ENCODE results near the gene UTP18. TPM values are rescaled to one million over a fixed set of nuclear protein-coding genes. Genes with fewer than 3 reads are reported as not detected.
A peak's percentile ranks its signal among the peaks of the same experiment; 100 is the strongest.

Gene UTP18
- total and polyA plus RNA-seq, 2 of the 8 experiments (the other 6 are each of a cell fraction or from before 2014, with no cell fraction given) = 17.9 to 85.7 TPM

GRCh38 chr17:51244041-51244440 lies 16.3 kb upstream of the UTP18 start:
- H3K36me3 ChIP-seq (ENCODE audit: control insufficient read depth in 2 of 4, insufficient read depth in 4 of 4, low read length in 3 of 4) = peaks cover 0 to 3% (median 0%) of the 10 kb centered on the region in 4 experiments; a peak in 2 of 8 replicates
- no peak overlapping the region for H2BK15ac ChIP-seq (ENCODE audit: low read length)
- H2BK5ac ChIP-seq (ENCODE audit: low read depth, low read length) = peak overlapping the region; percentile 28; the same call in 1 of the 2 replicates
- H2BK12ac ChIP-seq (ENCODE audit: low read depth, low read length) = no peak overlapping the region
- H3K27me3 ChIP-seq (replicated peaks in 1 of 4; ENCODE audit: control insufficient read depth in 3 of 4, extremely low read depth in 1 of 4, insufficient read depth in 3 of 4, low read length in 3 of 4) = no peaks in the 10 kb centered on the region
- H3K9me3 ChIP-seq (ENCODE audit: insufficient read depth in 2 of 2, low read depth in 1 of 2, low read length in 1 of 2) = no peaks in the 10 kb centered on the region
- H4K5ac ChIP-seq (ENCODE audit: insufficient read length, low read depth, low read length) = no peak overlapping the region
- no peak overlapping the region for H3K4me2 ChIP-seq (ENCODE audit: insufficient read depth in 1 of 2, low read depth in 2 of 2, low read length in 2 of 2)
- ChIA-PET POLR2A (ENCODE audit: partially characterized antibody) (interaction anchor here (2.0 kb wide), 1 partner anchor 14 kb away, joined by 4 read pairs; no protein-coding TSS in a partner anchor), CTCF (ENCODE audit: partially characterized antibody) (interaction anchor here (1.0 kb wide), 1 partner anchor 8 kb away, joined by 3 read pairs; no protein-coding TSS in a partner anchor)
- peaks cover 0 to 62% of the 10 kb centered on the region in 2 experiments; a peak in 2 of 4 replicates for H3K79me2 ChIP-seq (ENCODE audit: control insufficient read depth in 1 of 2, insufficient read depth in 2 of 2, low read length in 2 of 2)
- H2BK120ac ChIP-seq (replicated peaks; ENCODE audit: low read depth, low read length) = no peak overlapping the region
- no peak overlapping the region for H2AFZ ChIP-seq (ENCODE audit: low read length)
- H3K27ac ChIP-seq (ENCODE audit: low read depth, low read length) = no peak overlapping the region
- FAIRE-seq (no peak), DNase-seq (ENCODE audit: low read depth in 1 of 2, low spot score in 2 of 2) (no peak)
- no peaks in the 10 kb centered on the region for H3K4me1 ChIP-seq (replicated peaks in 1 of 4; ENCODE audit: control insufficient read depth in 3 of 4, insufficient read depth in 4 of 4, low read length in 3 of 4)
- H4K20me1 ChIP-seq (replicated peaks in 1 of 2; ENCODE audit: control insufficient read depth in 1 of 2, insufficient read depth in 2 of 2, low read length in 2 of 2) = peaks cover 2 to 5% of the 10 kb centered on the region in 2 experiments
- H3K4ac ChIP-seq (replicated peaks; ENCODE audit: insufficient read length, low read depth, low read length) = no peak overlapping the region
- H3K9ac ChIP-seq (replicated peaks in 1 of 4; ENCODE audit: extremely low read depth in 1 of 4, low read depth in 3 of 4, low read length in 3 of 4) = no peak overlapping the region
- no peaks in the 10 kb centered on the region for H3K23me2 ChIP-seq (ENCODE audit: low read depth, low read length)
- no peak overlapping the region for H3K18ac ChIP-seq (ENCODE audit: extremely low read depth, low read length)
- no peaks in the 10 kb centered on the region for H3K79me1 ChIP-seq (ENCODE audit: low read depth, low read length)
- WGBS, 2 experiments (ENCODE audit: extremely low coverage in 1 of 2, insufficient coverage in 1 of 2, insufficient read length in 1 of 2, insufficient replicate concordance in 2 of 2, low coverage in 1 of 2, low lambda C conversion rate in 2 of 2, missing lambda C conversion rate in 1 of 2) = 81% methylated on average over 4 of the region's 4 CpGs; no CpG with 5 or more reads in 1 of the 2 experiments
- H3K4me3 ChIP-seq (ENCODE audit: extremely low read depth in 1 of 4, insufficient read depth in 2 of 4, low read depth in 3 of 4, low read length in 4 of 4) = no peak overlapping the region
- no peak overlapping the region for H4K8ac ChIP-seq (ENCODE audit: extremely low read depth, insufficient read depth, low read length)
- no peak overlapping the region for H2BK20ac ChIP-seq (ENCODE audit: low read length)
- H3K14ac ChIP-seq (ENCODE audit: insufficient read length) = no peak overlapping the region
- H3K23ac ChIP-seq (ENCODE audit: insufficient read length) = no peak overlapping the region
- H2AK5ac ChIP-seq (ENCODE audit: low read depth, low read length) = no peak overlapping the region
- no peak for TF ChIP-seq FOSL1 (IDR thresholded peaks at IDR 0.05; ENCODE audit: insufficient read depth, low read depth, low read length)
- TF ChIP-seq SRF (IDR thresholded peaks at IDR 0.05; ENCODE audit: low read depth, low read length) = no peak
- TF ChIP-seq CHD1 (IDR thresholded peaks at IDR 0.05; ENCODE audit: low read depth, low read length) = no peak
- TF ChIP-seq YY1 (IDR thresholded peaks at IDR 0.05; ENCODE audit: low read depth, low read length) = no peak
- TF ChIP-seq TBP (IDR thresholded peaks at IDR 0.05; ENCODE audit: low read depth, low read length) = no peak
- no peak for TF ChIP-seq JUND (IDR thresholded peaks at IDR 0.05; ENCODE audit: low read length)
- TF ChIP-seq SAP30 (IDR thresholded peaks at IDR 0.05; ENCODE audit: insufficient read depth, insufficient replicate concordance, low read length) = no peak
- no peak for TF ChIP-seq RBBP5 (IDR thresholded peaks at IDR 0.05; ENCODE audit: borderline replicate concordance, low read depth, low read length)
- no peak for TF ChIP-seq BCL11A (IDR thresholded peaks at IDR 0.05; ENCODE audit: low read depth in 2 of 2, low read length in 2 of 2)
- TF ChIP-seq KDM1A (IDR thresholded peaks at IDR 0.05; ENCODE audit: borderline replicate concordance, low read length) = no peak
- no peak for TF ChIP-seq E2F6 (IDR thresholded peaks at IDR 0.05)
- TF ChIP-seq CHD2 (IDR thresholded peaks at IDR 0.05; ENCODE audit: low read length) = no peak
- no peak for TF ChIP-seq SP4 (IDR thresholded peaks at IDR 0.05; ENCODE audit: low read length)
- no peak for TF ChIP-seq CEBPB (IDR thresholded peaks at IDR 0.05; ENCODE audit: low read depth, low read length)
- TF ChIP-seq SIX5 (IDR thresholded peaks at IDR 0.05; ENCODE audit: low read depth, low read length) = no peak
- no peak overlapping the region for H3K56ac ChIP-seq (replicated peaks; ENCODE audit: insufficient read length, low read depth, low read length)
- H4K91ac ChIP-seq (replicated peaks; ENCODE audit: insufficient read length, low read length) = no peak overlapping the region
